ENCODE measurements around the gene SMARCD3. TPM values are rescaled to one million over a fixed set of nuclear protein-coding genes. Genes with fewer than 3 reads are reported as not detected.

The SMARCD3 gene
- total RNA-seq, 2 donors from 2014 or later, result 40.0 to 43.5 TPM

DNA sequence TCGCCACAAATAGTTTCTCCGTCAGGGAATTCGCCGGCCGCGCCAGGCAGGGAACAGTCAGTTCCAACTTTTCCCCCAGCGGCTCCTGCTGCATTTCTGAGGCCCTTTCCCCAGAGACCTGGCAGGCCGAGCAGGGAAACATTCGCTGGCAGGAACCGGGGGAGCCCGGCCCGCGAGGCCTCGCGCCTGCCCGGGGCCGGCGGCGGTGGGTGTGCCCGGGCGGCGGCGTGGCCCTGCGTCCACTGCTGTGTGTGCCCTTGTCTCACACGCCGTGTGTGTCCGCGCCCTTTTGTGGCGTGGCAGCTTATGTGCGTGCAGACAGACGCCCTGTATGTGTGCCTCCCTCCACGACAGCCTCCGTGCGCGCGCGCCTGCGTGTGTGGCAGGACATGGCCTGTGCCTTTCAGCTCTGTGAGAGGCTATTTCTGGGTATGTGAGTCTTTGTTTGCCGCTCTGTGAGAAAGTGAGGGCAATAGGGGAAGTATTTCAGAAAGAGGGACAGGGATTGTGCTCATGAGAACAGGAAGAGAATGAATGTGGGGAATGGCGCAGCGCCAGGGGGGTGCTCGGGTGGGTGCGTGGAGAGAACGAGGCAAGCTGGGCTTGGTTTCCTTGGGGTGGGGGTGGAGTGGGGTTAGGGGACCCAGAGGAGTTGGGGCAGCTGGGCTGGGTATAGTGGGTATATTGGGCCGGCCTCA lies 689 bp upstream of the SMARCD3 start:
- Histone ChIP-seq H3K4me3 (ENCODE audit: low read length) (peak overlapping the region; percentile 77), H3K27ac (ENCODE audit: low read depth, low read length) (peak overlapping the region; percentile 87), H3K36me3 (ENCODE audit: control insufficient read depth, insufficient read depth, low read length) (no peaks in the 10 kb centered on the region), H3K9ac (ENCODE audit: extremely low read depth, low read length, poor library complexity, severe bottlenecking) (peak overlapping the region; percentile 47), H3K4me1 (ENCODE audit: control insufficient read depth, insufficient read depth, low read length) (peaks cover 37% of the 10 kb centered on the region), H3K9me3 (ENCODE audit: control insufficient read depth, low read length) (no peaks in the 10 kb centered on the region), H3K27me3 (ENCODE audit: control insufficient read depth, insufficient read depth, low read length, poor library complexity, severe bottlenecking) (no peaks in the 10 kb centered on the region)
- DNase-seq, result no peak
- 4 to 9% methylated on average over 20 to 45 of the region's 45 CpGs for WGBS, 2 experiments (ENCODE audit: insufficient coverage in 1 of 2, insufficient read length in 1 of 2)
- peak overlapping the region; percentile 90 for H3K27ac Mint-ChIP-seq
- H3K36me3 Mint-ChIP-seq (ENCODE audit: low read depth), result no peaks in the 10 kb centered on the region
- no peak for TF ChIP-seq CTCF (conservative IDR thresholded peaks at IDR 0.05)
- H3K4me3 Mint-ChIP-seq, result peak overlapping the region; percentile 74
- H3K9me3 Mint-ChIP-seq, result no peaks in the 10 kb centered on the region
- peaks cover 51% of the 10 kb centered on the region for H3K4me1 Mint-ChIP-seq
- H3K27me3 Mint-ChIP-seq (ENCODE audit: insufficient read depth), result peaks cover 44% of the 10 kb centered on the region

DNA sequence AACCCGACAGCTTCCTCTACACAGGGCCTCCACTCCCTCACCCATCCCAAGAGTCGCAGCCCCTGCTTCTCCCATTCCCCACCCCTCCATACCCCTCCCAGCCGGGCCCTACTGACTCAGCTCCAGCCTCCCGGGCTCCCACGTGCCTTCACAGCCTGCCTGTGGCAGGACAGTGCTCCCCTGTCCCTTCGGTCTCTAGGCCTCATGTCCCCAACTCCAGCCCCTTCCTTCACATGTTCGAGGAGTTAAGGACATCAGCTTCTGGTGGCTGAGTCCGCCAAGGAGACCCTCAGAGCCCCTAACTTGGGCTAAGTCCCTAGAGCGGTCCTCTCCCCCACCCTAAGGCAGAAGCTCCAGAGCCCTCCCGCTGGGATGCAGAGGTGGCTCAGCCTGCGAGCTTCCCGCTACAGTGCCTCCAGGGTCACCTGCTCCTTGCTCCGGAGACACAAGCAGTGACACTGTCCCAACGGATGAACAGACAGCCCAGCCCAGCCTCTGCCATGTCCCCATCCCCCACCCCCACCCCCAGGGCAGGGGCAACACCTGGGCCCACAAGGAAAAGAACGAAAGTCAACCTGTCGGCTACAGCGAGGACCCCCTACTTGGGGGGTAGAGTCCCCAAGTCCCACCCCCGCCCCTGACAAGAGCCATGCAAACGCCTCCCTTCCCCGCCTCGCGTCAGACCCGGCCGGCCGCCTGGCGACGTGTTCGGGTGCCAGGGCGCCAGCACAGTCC lies 716 bp downstream of the SMARCD3 start:
- peak; percentile 81 for DNase-seq
- peak overlapping the region; percentile 88 for H3K27ac Mint-ChIP-seq
- TF ChIP-seq CTCF (conservative IDR thresholded peaks at IDR 0.05), result no peak
- H3K36me3 ChIP-seq (ENCODE audit: control insufficient read depth, insufficient read depth, low read length), result peaks cover 3% of the 10 kb centered on the region
- H3K27me3 ChIP-seq (ENCODE audit: control insufficient read depth, insufficient read depth, low read length, poor library complexity, severe bottlenecking), result no peaks in the 10 kb centered on the region
- WGBS, 2 experiments (ENCODE audit: insufficient coverage in 1 of 2, insufficient read length in 1 of 2), result 10 to 17% methylated on average over 3 to 29 of the region's 29 CpGs
- peak overlapping the region; percentile 62 for H3K9ac ChIP-seq (ENCODE audit: extremely low read depth, low read length, poor library complexity, severe bottlenecking)
- peaks cover 52% of the 10 kb centered on the region for H3K4me1 Mint-ChIP-seq
- H3K4me3 ChIP-seq (ENCODE audit: low read length), result peak overlapping the region; percentile 77
- H3K27me3 Mint-ChIP-seq (ENCODE audit: insufficient read depth), result peaks cover 33% of the 10 kb centered on the region
- peaks cover 33% of the 10 kb centered on the region for H3K4me1 ChIP-seq (ENCODE audit: control insufficient read depth, insufficient read depth, low read length)
- peak overlapping the region; percentile 74 for H3K4me3 Mint-ChIP-seq
- H3K36me3 Mint-ChIP-seq (ENCODE audit: low read depth), result peaks cover 3% of the 10 kb centered on the region
- no peaks in the 10 kb centered on the region for H3K9me3 Mint-ChIP-seq
- no peaks in the 10 kb centered on the region for H3K9me3 ChIP-seq (ENCODE audit: control insufficient read depth, low read length)
- H3K27ac ChIP-seq (ENCODE audit: low read depth, low read length), result no peak overlapping the region

DNA sequence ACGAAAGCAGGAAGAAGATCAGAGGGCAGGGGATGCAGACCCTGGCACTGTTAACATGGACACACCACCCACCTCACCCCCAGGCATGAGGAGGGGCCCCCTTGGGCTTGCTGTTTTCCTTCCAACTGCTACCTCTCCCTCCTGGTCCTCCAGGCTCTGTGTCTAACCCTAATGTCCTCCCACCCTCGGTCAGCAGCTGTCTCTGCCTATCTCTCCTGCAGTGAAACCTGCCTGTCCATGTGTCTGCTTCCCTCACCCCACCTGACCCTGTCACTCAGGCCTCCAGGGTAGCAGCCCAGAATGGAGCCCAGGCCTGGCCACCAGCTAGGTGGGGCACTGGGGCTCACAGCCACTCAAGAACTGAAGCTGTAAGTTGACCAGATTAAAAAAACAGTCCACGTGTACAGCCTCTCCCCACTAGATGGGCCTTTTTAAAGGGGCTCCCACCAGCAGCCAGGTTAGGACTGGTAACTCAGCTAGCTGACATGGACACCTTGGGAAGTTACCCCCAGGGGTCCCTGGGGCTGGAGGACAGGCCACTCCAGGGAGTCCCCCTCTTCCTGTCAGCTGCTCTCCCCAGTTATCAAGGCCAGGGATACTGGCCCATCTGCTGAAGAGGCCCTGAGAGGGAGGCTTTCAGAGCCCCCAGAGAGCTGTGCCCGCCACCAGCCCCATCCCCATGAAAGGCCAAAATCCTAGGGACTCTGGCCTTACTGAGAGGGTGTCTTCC lies 1.5 kb downstream of the SMARCD3 start:
- WGBS, 2 experiments (ENCODE audit: insufficient coverage in 1 of 2, insufficient read length in 1 of 2), result 69 to 75% methylated on average over 2 to 4 of the region's 4 CpGs
- H3K27me3 Mint-ChIP-seq (ENCODE audit: insufficient read depth), result peaks cover 31% of the 10 kb centered on the region
- H3K4me3 Mint-ChIP-seq, result peak overlapping the region; percentile 74
- DNase-seq, result peak; percentile 70
- Histone ChIP-seq H3K4me3 (ENCODE audit: low read length) (peak overlapping the region; percentile 77), H3K9me3 (ENCODE audit: control insufficient read depth, low read length) (no peaks in the 10 kb centered on the region), H3K9ac (ENCODE audit: extremely low read depth, low read length, poor library complexity, severe bottlenecking) (no peak overlapping the region), H3K36me3 (ENCODE audit: control insufficient read depth, insufficient read depth, low read length) (peaks cover 10% of the 10 kb centered on the region), H3K4me1 (ENCODE audit: control insufficient read depth, insufficient read depth, low read length) (peaks cover 29% of the 10 kb centered on the region), H3K27ac (ENCODE audit: low read depth, low read length) (no peak overlapping the region), H3K27me3 (ENCODE audit: control insufficient read depth, insufficient read depth, low read length, poor library complexity, severe bottlenecking) (no peaks in the 10 kb centered on the region)
- H3K4me1 Mint-ChIP-seq, result peaks cover 47% of the 10 kb centered on the region
- no peak for TF ChIP-seq CTCF (conservative IDR thresholded peaks at IDR 0.05)
- peaks cover 7% of the 10 kb centered on the region for H3K36me3 Mint-ChIP-seq (ENCODE audit: low read depth)
- no peaks in the 10 kb centered on the region for H3K9me3 Mint-ChIP-seq
- H3K27ac Mint-ChIP-seq, result no peak overlapping the region

Measured in endodermal cell (in vitro differentiated cells).